PFSK-1 (cell line): ENCODE data around the gene NOC4L.

Experiments
- FOXP2 ChIP-seq: optimal IDR thresholded peaks from 2 replicates; pipeline ENCODE3; 2011; ENCODE audit warnings: borderline replicate concordance, control low read depth, inconsistent platforms; ENCODE audit not compliant: insufficient read depth; ENCODE audit errors: extremely low read length, extremely low read depth
- POLR2AphosphoS5 ChIP-seq: IDR thresholded peaks from 2 replicates; pipeline ENCODE4 v1.6.1; 2012; ENCODE audit warnings: low read depth, mild to moderate bottlenecking, control low read depth, low read length, moderate library complexity
- REST ChIP-seq, 2 experiments: IDR thresholded peaks; 2 replicates each; pipeline versions ENCODE4 v1.6.1 to v1.8.0; 2011 to 2012; ENCODE audit warnings: low read depth in 2 of 2, low read length in 2 of 2, control low read depth in 1 of 2, inconsistent platforms in 1 of 2, mild to moderate bottlenecking in 1 of 2, moderate library complexity in 1 of 2; ENCODE audit not compliant: insufficient read depth in 1 of 2
- SIN3A ChIP-seq: IDR thresholded peaks from 2 replicates; pipeline ENCODE4 v1.6.1; 2012; ENCODE audit warnings: mild to moderate bottlenecking, low read length, moderate library complexity, borderline replicate concordance; ENCODE audit not compliant: insufficient read depth
- TAF1 ChIP-seq: IDR thresholded peaks from 2 replicates; pipeline ENCODE4 v1.6.1; 2012; ENCODE audit warnings: low read length, control low read depth, borderline replicate concordance; ENCODE audit not compliant: insufficient read depth

The NOC4L gene

GRCh38 chr12:132108211-132108832 is 35.9 kb upstream of the NOC4L start:
- no peak for TF ChIP-seq FOXP2
- TF ChIP-seq SIN3A, result no peak
- TF ChIP-seq TAF1, result no peak
- no peak for TF ChIP-seq POLR2AphosphoS5
- no peak for TF ChIP-seq REST (IDR thresholded peaks at IDR 0.05; ENCODE audit: insufficient read depth in 1 of 2, low read depth in 2 of 2, low read length in 2 of 2)

DNA sequence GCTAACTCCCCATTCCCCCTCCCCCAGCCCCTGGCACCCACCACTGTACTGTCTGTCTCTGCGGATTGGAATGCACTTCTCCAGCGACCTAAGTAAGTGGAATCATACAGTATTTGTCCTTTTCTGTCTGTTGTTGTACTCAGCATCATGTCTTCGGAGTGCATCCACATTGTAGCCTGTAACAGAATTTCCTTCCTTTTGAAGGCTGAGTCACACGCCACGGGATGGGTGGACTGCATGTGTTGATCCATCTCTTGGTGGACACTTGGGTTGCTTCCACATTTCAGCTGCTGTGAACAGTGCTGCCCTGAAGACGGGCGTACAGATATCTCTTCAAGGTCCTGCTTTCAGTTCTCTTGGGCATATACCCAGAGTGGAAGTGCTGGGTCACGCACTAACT is 34.5 kb upstream of the NOC4L start:
- TF ChIP-seq TAF1 (no peak), REST (IDR thresholded peaks at IDR 0.05; ENCODE audit: insufficient read depth in 1 of 2, low read depth in 2 of 2, low read length in 2 of 2) (no peak), FOXP2 (no peak), SIN3A (no peak), POLR2AphosphoS5 (no peak)

- no peak for TF ChIP-seq SIN3A
- TF ChIP-seq TAF1, result no peak
- no peak for TF ChIP-seq REST (IDR thresholded peaks at IDR 0.05; ENCODE audit: insufficient read depth in 1 of 2, low read depth in 2 of 2, low read length in 2 of 2)
- TF ChIP-seq FOXP2, result no peak
- no peak for TF ChIP-seq POLR2AphosphoS5
These were observed 33.6 kb upstream of the NOC4L start for GRCh38 chr12:132110677-132111076.

- TF ChIP-seq POLR2AphosphoS5, result no peak
- no peak for TF ChIP-seq SIN3A
- TF ChIP-seq REST (IDR thresholded peaks at IDR 0.05; ENCODE audit: insufficient read depth in 1 of 2, low read depth in 2 of 2, low read length in 2 of 2), result no peak
- no peak for TF ChIP-seq TAF1
- TF ChIP-seq FOXP2, result no peak
These were observed 32.5 kb upstream of the NOC4L start for GRCh38 chr12:132111654-132112304.

- no peak for TF ChIP-seq SIN3A
- no peak for TF ChIP-seq POLR2AphosphoS5
- TF ChIP-seq TAF1, result no peak
- no peak for TF ChIP-seq REST (IDR thresholded peaks at IDR 0.05; ENCODE audit: insufficient read depth in 1 of 2, low read depth in 2 of 2, low read length in 2 of 2)
These were observed 29.6 kb upstream of the NOC4L start for GRCh38 chr12:132114667-132115066.
